Activated CD8-positive, alpha-beta T cell treated with anti-CD3 and anti-CD28 coated beads, Interleukin-2, amount 10 ng/mL, durations not matched to agents 7 days and 5 days (primary cell): Measurements from ENCODE around the gene PHACTR2. TPM values are rescaled to one million over a fixed set of nuclear protein-coding genes. Genes with fewer than 3 reads are reported as not detected.

ENCODE experiments used
- ATAC-seq: fragments of 150-1000 bp; cut with Tn5 transposase; one replicate; pipeline ENCODE4 v1.10.0; 2021; ENCODE audit warnings: moderate library complexity
- CTCF ChIA-PET: fragments of 350-600 bp; sonication (Branson Sonifier 250); formaldehyde crosslinking; loops from one replicate; lab custom pipeline; 2021; ENCODE audit warnings: antibody characterized with exemption; lab: Charles Lee
- POLR2A ChIA-PET: fragments of 350-600 bp; sonication (Branson Sonifier 250); formaldehyde crosslinking; loops from one replicate; lab custom pipeline; 2021; ENCODE audit warnings: antibody characterized with exemption; lab: Charles Lee
- DNase-seq: peaks from one replicate; pipeline ENCODE4 v3.0.0-alpha.2; 2020
- H3K27ac Mint-ChIP-seq: one replicate; pipeline ENCODE4 v1.8.0; 2021; ENCODE audit warnings: mild to moderate bottlenecking, mixed read lengths
- H3K27me3 Mint-ChIP-seq: one replicate; pipeline ENCODE4 v1.8.0; 2021; ENCODE audit warnings: low read depth, mixed read lengths
- H3K36me3 Mint-ChIP-seq: one replicate; pipeline ENCODE4 v1.8.0; 2021; ENCODE audit warnings: low read depth, mixed read lengths
- H3K4me1 Mint-ChIP-seq: one replicate; pipeline ENCODE4 v1.8.0; 2021; ENCODE audit warnings: low read depth, mixed read lengths
- H3K4me3 Mint-ChIP-seq: one replicate; pipeline ENCODE4 v1.8.0; 2021; ENCODE audit warnings: mild to moderate bottlenecking, mixed read lengths
- H3K9me3 Mint-ChIP-seq: one replicate; pipeline ENCODE4 v1.8.0; 2022; ENCODE audit warnings: mixed read lengths; ENCODE audit not compliant: insufficient read depth
- total RNA-seq, 2 experiments: library from RNA; stranded (reverse); gene quantifications; one replicate each; pipeline ENCODE4 v1.2.3, GENCODE V29; 2021

The PHACTR2 gene
- total RNA-seq, 2 experiments from 2014 or later: 22.4 to 23.1 TPM

DNA sequence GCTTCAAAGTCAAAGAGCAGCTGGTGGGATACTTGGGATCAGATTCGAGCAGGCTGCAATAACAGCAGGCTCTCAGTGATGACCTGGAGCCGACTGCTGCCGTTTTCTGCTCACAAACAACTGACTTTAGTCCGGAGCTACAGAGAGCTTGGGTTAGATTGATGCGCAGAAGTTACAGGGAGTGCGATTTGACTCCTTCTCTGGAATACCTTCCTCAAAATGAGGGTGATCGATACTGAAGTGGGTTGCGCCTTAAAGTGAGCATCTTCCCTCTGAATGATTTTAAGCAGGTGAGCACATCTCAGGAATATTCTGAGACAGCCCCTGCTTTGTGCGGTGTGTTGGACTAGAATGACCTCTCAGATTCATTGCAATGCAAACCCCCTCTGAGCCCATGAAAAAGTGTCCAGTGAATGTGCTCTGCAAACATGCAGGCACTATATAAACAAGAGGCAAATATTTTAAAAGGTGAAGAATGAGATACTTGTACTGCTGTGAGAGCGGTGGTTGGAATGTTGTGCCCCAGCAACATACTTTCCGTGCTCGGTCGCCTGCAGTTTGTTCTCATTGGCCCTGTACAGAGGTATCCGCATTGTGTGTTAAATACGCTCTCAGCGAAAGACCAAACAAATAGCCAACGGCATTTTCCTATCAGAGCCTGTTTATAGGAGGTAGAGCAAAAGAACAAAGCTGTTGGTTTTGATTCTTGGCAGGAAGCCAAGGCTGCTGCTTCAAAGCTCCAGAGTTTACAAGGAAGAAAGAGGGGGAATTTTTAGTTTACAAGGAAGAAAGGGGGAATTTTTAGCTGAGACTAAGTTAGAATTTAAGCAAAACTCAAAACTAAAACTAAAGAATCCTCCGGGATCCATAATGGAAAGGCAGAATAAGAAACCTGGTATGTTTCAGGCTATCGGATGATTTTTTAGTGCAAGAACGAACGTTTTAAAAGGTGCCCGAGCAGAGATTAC lies 67.7 kb downstream of the PHACTR2 start:
- ChIA-PET POLR2A (no interaction called here), CTCF (no interaction called here)
- ATAC-seq: no peak
- Mint-ChIP-seq H3K4me3 (no peak overlapping the region), H3K36me3 (peaks cover 2% of the 10 kb centered on the region), H3K27ac (no peak overlapping the region), H3K27me3 (no peaks in the 10 kb centered on the region), H3K4me1 (no peaks in the 10 kb centered on the region), H3K9me3 (no peaks in the 10 kb centered on the region)
- DNase-seq: no peak

GRCh38 chr6:143746202-143747119 lies 68.7 kb downstream of the PHACTR2 start:
- Mint-ChIP-seq H3K9me3 (no peaks in the 10 kb centered on the region), H3K4me1 (no peaks in the 10 kb centered on the region), H3K4me3 (no peak overlapping the region), H3K27me3 (no peaks in the 10 kb centered on the region), H3K36me3 (no peaks in the 10 kb centered on the region), H3K27ac (no peak overlapping the region)
- POLR2A ChIA-PET: no interaction called here
- CTCF ChIA-PET: no interaction called here
- ATAC-seq: no peak
- no peak for DNase-seq

- POLR2A ChIA-PET: no interaction called here
- H3K4me1 Mint-ChIP-seq: no peaks in the 10 kb centered on the region
Observed at GRCh38 chr6:143747347-143747842, 69.6 kb downstream of the PHACTR2 start.

DNA sequence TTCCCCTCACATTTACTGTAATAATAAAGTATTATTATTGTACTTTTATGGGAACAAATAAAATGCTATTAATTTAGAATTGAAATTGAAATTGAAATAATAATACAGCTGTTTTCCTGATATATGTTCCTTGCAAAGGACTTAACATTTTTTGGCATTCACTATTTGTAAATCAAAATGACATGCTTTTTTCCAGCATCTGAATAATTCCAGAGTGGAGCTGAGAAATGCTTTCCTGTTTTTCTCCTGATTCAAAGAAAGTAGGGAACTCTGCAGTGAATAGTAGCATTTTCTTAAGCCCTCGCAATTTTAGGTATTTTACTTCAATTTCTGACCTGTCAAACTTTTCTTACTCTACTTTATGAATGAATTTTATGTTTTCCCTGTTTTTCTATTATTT lies 72.1 kb downstream of the PHACTR2 start:
- H3K4me3 Mint-ChIP-seq: no peak overlapping the region
- H3K27ac Mint-ChIP-seq: no peak overlapping the region
- H3K36me3 Mint-ChIP-seq: no peaks in the 10 kb centered on the region
- no peak for DNase-seq
- no peak for ATAC-seq
- no peaks in the 10 kb centered on the region for H3K9me3 Mint-ChIP-seq
- ChIA-PET POLR2A (no interaction called here), CTCF (interaction anchor here (1.1 to 1.4 kb wide), 2 partner anchors 83 to 174 kb away, joined by 3 to 4 read pairs; no protein-coding TSS in a partner anchor)
- no peaks in the 10 kb centered on the region for H3K27me3 Mint-ChIP-seq
- H3K4me1 Mint-ChIP-seq: no peaks in the 10 kb centered on the region

More at GRCh38 chr6:143747347-143747842, 69.6 kb downstream of the PHACTR2 start:
- CTCF ChIA-PET: no interaction called here
- Mint-ChIP-seq H3K27ac (no peak overlapping the region), H3K4me3 (no peak overlapping the region), H3K36me3 (no peaks in the 10 kb centered on the region), H3K9me3 (no peaks in the 10 kb centered on the region), H3K27me3 (no peaks in the 10 kb centered on the region)
- no peak for DNase-seq
- no peak for ATAC-seq

DNA sequence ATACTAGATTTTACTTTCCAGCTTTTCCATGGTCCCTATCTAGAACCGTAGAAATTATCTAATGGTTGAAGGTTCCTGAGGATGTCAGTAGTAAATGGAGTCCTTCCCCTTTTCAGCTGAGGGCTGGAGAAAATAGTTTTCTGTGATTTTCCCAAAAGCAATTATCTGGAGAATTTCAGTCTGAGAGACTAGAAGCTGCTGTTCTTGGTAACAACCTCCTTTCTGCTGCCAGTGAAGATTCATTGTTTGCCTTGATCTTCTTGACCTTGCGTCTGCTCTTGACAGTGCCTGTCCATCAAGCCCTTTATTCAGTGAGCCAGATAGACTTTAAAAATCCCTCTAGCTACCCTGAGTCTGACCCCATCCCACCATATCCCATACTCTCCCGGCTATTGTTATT lies 73.1 kb downstream of the PHACTR2 start:
- ATAC-seq (no peak), DNase-seq (no peak)
- ChIA-PET POLR2A (no interaction called here), CTCF (interaction anchor here (1.4 kb wide), 1 partner anchor 82 kb away, joined by 3 read pairs; no protein-coding TSS in a partner anchor)
- H3K27ac Mint-ChIP-seq: no peak overlapping the region
- no peak overlapping the region for H3K4me3 Mint-ChIP-seq
- no peaks in the 10 kb centered on the region for H3K36me3 Mint-ChIP-seq
- no peaks in the 10 kb centered on the region for H3K9me3 Mint-ChIP-seq
- H3K4me1 Mint-ChIP-seq: no peaks in the 10 kb centered on the region
- H3K27me3 Mint-ChIP-seq: no peaks in the 10 kb centered on the region

- Mint-ChIP-seq H3K27me3 (no peaks in the 10 kb centered on the region), H3K9me3 (no peaks in the 10 kb centered on the region), H3K27ac (no peak overlapping the region), H3K36me3 (no peaks in the 10 kb centered on the region), H3K4me3 (no peak overlapping the region), H3K4me1 (no peaks in the 10 kb centered on the region)
- no peak for DNase-seq
- ATAC-seq: no peak
- ChIA-PET CTCF (no interaction called here), POLR2A (no interaction called here)
Observed at GRCh38 chr6:143752459-143752858, 74.7 kb downstream of the PHACTR2 start.

DNA sequence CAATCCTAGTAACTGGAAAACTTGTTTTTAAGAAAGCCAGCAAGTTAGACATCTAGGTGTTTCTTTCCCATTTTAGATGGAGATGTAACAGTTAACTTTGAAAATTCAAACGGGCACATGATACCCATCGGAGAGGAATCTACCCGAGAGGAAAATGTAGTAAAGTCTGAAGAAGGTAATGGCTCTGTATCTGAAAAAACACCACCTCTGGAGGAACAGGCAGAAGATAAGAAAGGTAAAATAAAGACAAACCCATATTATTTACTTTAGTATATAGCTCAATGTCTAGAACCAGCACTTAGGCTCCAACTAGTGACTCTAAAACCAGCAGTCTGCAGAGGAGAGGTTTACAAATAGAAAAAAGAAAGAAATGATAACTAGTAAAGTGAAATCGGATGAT lies 75.9 kb downstream of the PHACTR2 start:
- Mint-ChIP-seq H3K4me1 (no peaks in the 10 kb centered on the region), H3K4me3 (no peak overlapping the region), H3K27me3 (no peaks in the 10 kb centered on the region), H3K9me3 (no peaks in the 10 kb centered on the region), H3K27ac (no peak overlapping the region), H3K36me3 (peaks cover 3% of the 10 kb centered on the region)
- CTCF ChIA-PET: no interaction called here
- POLR2A ChIA-PET: no interaction called here
- ATAC-seq: no peak
- DNase-seq: no peak

- no peak for ATAC-seq
- DNase-seq: no peak
- no peak overlapping the region for H3K4me3 Mint-ChIP-seq
- H3K27me3 Mint-ChIP-seq: no peaks in the 10 kb centered on the region
- H3K36me3 Mint-ChIP-seq: peaks cover 3% of the 10 kb centered on the region
- CTCF ChIA-PET: no interaction called here
- POLR2A ChIA-PET: no interaction called here
- no peaks in the 10 kb centered on the region for H3K9me3 Mint-ChIP-seq
- peaks cover 3% of the 10 kb centered on the region for H3K4me1 Mint-ChIP-seq
- no peak overlapping the region for H3K27ac Mint-ChIP-seq
Observed at GRCh38 chr6:143754204-143754603, 76.4 kb downstream of the PHACTR2 start.

- POLR2A ChIA-PET: no interaction called here
Observed at GRCh38 chr6:143755301-143755744, 77.6 kb downstream of the PHACTR2 start.

DNA sequence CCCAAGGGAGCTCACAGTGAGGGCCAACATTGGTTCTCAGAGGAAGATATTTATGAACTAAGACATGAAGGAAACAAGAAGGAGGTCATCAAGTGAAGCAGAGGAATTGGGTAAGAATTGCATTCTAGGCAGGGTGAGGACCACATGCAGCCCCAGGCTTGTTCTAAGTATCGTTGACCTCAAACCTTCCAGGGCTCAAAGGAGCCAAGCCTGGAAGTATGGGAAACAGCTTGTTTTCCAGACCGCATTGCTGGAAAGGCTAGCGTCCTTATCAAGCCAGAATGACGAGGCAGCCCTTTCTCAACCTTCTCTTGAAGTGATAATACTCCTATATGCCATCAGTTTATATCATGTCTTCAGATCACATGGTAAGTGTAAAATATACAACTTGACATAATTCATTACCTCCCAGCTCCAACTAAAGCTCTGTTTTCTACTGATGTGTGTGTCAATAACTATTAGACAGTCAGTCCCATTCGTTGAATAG lies 79.6 kb downstream of the PHACTR2 start:
- ChIA-PET POLR2A (no interaction called here), CTCF (no interaction called here)
- ATAC-seq (no peak), DNase-seq (no peak)
- Mint-ChIP-seq H3K4me3 (no peak overlapping the region), H3K9me3 (no peaks in the 10 kb centered on the region), H3K27me3 (no peaks in the 10 kb centered on the region), H3K27ac (no peak overlapping the region), H3K4me1 (peaks cover 11% of the 10 kb centered on the region), H3K36me3 (peaks cover 12% of the 10 kb centered on the region)

More at GRCh38 chr6:143755301-143755744, 77.6 kb downstream of the PHACTR2 start:
- CTCF ChIA-PET: no interaction called here
- Mint-ChIP-seq H3K4me1 (peaks cover 11% of the 10 kb centered on the region), H3K9me3 (no peaks in the 10 kb centered on the region), H3K27ac (no peak overlapping the region), H3K27me3 (no peaks in the 10 kb centered on the region), H3K36me3 (peaks cover 8% of the 10 kb centered on the region), H3K4me3 (no peak overlapping the region)
- no peak for ATAC-seq
- DNase-seq: no peak

- Mint-ChIP-seq H3K36me3 (peaks cover 12% of the 10 kb centered on the region), H3K9me3 (no peaks in the 10 kb centered on the region), H3K4me3 (no peak overlapping the region), H3K27me3 (no peaks in the 10 kb centered on the region), H3K4me1 (peaks cover 11% of the 10 kb centered on the region), H3K27ac (no peak overlapping the region)
- CTCF ChIA-PET: no interaction called here
- DNase-seq (no peak), ATAC-seq (no peak)
- POLR2A ChIA-PET: no interaction called here
Observed at GRCh38 chr6:143758551-143758950, 80.8 kb downstream of the PHACTR2 start.
